H1 (cell line): ENCODE data around the gene VDAC2. TPM values are rescaled to one million over a fixed set of nuclear protein-coding genes. Genes with fewer than 3 reads are reported as not detected.

Experiments used
- CTCF ChIA-PET: fragments of 300-600 bp; sonication (Branson Sonifier 250); formaldehyde crosslinking; loops from one replicate; lab custom pipeline; 2021; ENCODE audit not compliant: partially characterized antibody; lab: Charles Lee
- POLR2A ChIA-PET: fragments of 300-600 bp; sonication (Branson Sonifier 250); formaldehyde crosslinking; loops from one replicate; lab custom pipeline; 2021; ENCODE audit warnings: inconsistent platforms; ENCODE audit not compliant: partially characterized antibody; lab: Charles Lee
- DNase-seq, 2 experiments: peaks; one replicate each; pipeline versions ENCODE4 v3.0.0 to v3.0.0-alpha.2; 2010 to 2022; ENCODE audit warnings: low spot score in 2 of 2, low read depth in 1 of 2, mixed read lengths in 1 of 2
- FAIRE-seq: peaks from 2 replicates; lab custom pipeline; 2011; peaks lifted over from hg19 to GRCh38; lab: Jason Lieb, UNC
- H2AFZ ChIP-seq: 2 replicates; pipeline ENCODE4 v1.8.1; 2012; ENCODE audit warnings: low read length, inconsistent platforms
- H2AK5ac ChIP-seq: 2 replicates; pipeline ENCODE4 v1.6.1; 2013; ENCODE audit warnings: low read depth, low read length
- H2BK120ac ChIP-seq: replicated peaks from 2 replicates; pipeline ENCODE3; 2013; ENCODE audit warnings: low read depth, low read length, inconsistent platforms
- H2BK12ac ChIP-seq: 2 replicates; pipeline ENCODE4 v1.6.1; 2013; ENCODE audit warnings: low read depth, low read length
- H2BK15ac ChIP-seq: 2 replicates; pipeline ENCODE4 v1.6.1; 2013; ENCODE audit warnings: low read length
- H2BK20ac ChIP-seq: 2 replicates; pipeline ENCODE4 v1.6.1; 2013; ENCODE audit warnings: low read length
- H2BK5ac ChIP-seq: 2 replicates; pipeline ENCODE4 v1.6.1; 2013; ENCODE audit warnings: low read depth, low read length
- H3K14ac ChIP-seq: 2 replicates; pipeline ENCODE4 v1.6.1; 2013; ENCODE audit warnings: inconsistent platforms; ENCODE audit not compliant: insufficient read length
- H3K18ac ChIP-seq: 2 replicates; pipeline ENCODE4 v1.6.1; 2013; ENCODE audit warnings: low read length; ENCODE audit errors: extremely low read depth
- H3K23ac ChIP-seq: 2 replicates; pipeline ENCODE4 v1.6.1; 2013; ENCODE audit warnings: inconsistent platforms; ENCODE audit not compliant: insufficient read length
- H3K23me2 ChIP-seq: 2 replicates; pipeline ENCODE4 v1.6.1; 2013; ENCODE audit warnings: low read depth, low read length
- H3K27ac ChIP-seq: 2 replicates; pipeline ENCODE4 v1.6.1; 2011; ENCODE audit warnings: low read depth, low read length, inconsistent platforms
- H3K27me3 ChIP-seq, 4 experiments: replicated peaks in 1 of 4; 1 replicate in 1 of 4; 2 replicates in 3 of 4; pipeline versions ENCODE4 v1.6.1 to v1.8.1; 2011 to 2013; ENCODE audit warnings: low read length in 3 of 4, mild to moderate bottlenecking in 3 of 4, inconsistent platforms in 2 of 4, mixed read lengths in 2 of 4, moderate library complexity in 1 of 4; ENCODE audit not compliant: control insufficient read depth in 3 of 4, insufficient read depth in 3 of 4; ENCODE audit errors: extremely low read depth in 1 of 4
- H3K36me3 ChIP-seq, 4 experiments: 2 replicates each; pipeline versions ENCODE4 v1.6.1 to v1.8.1; 2011 to 2013; ENCODE audit warnings: mild to moderate bottlenecking in 4 of 4, low read length in 3 of 4, moderate library complexity in 2 of 4, control low read depth in 1 of 4, inconsistent platforms in 1 of 4; ENCODE audit not compliant: insufficient read depth in 4 of 4, control insufficient read depth in 2 of 4
- H3K4ac ChIP-seq: replicated peaks from 2 replicates; pipeline ENCODE3; 2013; ENCODE audit warnings: low read length, low read depth, mixed read lengths, inconsistent platforms; ENCODE audit not compliant: insufficient read length
- H3K4me1 ChIP-seq, 4 experiments: replicated peaks in 1 of 4; 1 replicate in 1 of 4; 2 replicates in 3 of 4; pipeline versions ENCODE4 v1.6.1 to v1.8.1; 2011 to 2013; ENCODE audit warnings: low read length in 3 of 4, inconsistent platforms in 2 of 4, mixed read lengths in 1 of 4; ENCODE audit not compliant: insufficient read depth in 4 of 4, control insufficient read depth in 3 of 4
- H3K4me2 ChIP-seq, 2 experiments: 2 replicates each; pipeline versions ENCODE4 v1.6.1 to v1.8.1; 2011 to 2013; ENCODE audit warnings: low read depth in 2 of 2, low read length in 2 of 2, control low read depth in 1 of 2, inconsistent platforms in 1 of 2, mild to moderate bottlenecking in 1 of 2; ENCODE audit not compliant: insufficient read depth in 1 of 2
- H3K4me3 ChIP-seq, 4 experiments: fragments of 200-600, 300-600 bp in 1 of 4; sonication (generic), shearing (Covaris generic), sonication (Bioruptor Twin) in 1 of 4; 2 replicates each; pipeline versions ENCODE4 v1.5.1 to v1.8.1; 2011 to 2016; ENCODE audit warnings: low read length in 4 of 4, low read depth in 3 of 4, control low read depth in 2 of 4, inconsistent platforms in 2 of 4, mild to moderate bottlenecking in 2 of 4, mixed read lengths in 1 of 4, moderate library complexity in 1 of 4; ENCODE audit not compliant: insufficient read depth in 2 of 4; ENCODE audit errors: extremely low read depth in 1 of 4
- H3K56ac ChIP-seq: replicated peaks from 2 replicates; pipeline ENCODE3; 2013; ENCODE audit warnings: low read depth, mild to moderate bottlenecking, mixed read lengths, low read length, inconsistent platforms; ENCODE audit not compliant: insufficient read length
- H3K79me1 ChIP-seq: 2 replicates; pipeline ENCODE4 v1.6.1; 2013; ENCODE audit warnings: low read depth, low read length, control low read depth
- H3K79me2 ChIP-seq, 2 experiments: 2 replicates each; pipeline versions ENCODE4 v1.6.1 to v1.8.1; 2012 to 2013; ENCODE audit warnings: low read length in 2 of 2, mild to moderate bottlenecking in 2 of 2, inconsistent platforms in 1 of 2; ENCODE audit not compliant: insufficient read depth in 2 of 2, control insufficient read depth in 1 of 2
- H3K9ac ChIP-seq, 4 experiments: replicated peaks in 1 of 4; 1 replicate in 1 of 4; 2 replicates in 3 of 4; pipeline versions ENCODE4 v1.6.1 to v1.8.1; 2011 to 2013; ENCODE audit warnings: low read depth in 3 of 4, low read length in 3 of 4, control low read depth in 2 of 4, mild to moderate bottlenecking in 2 of 4, moderate library complexity in 2 of 4, inconsistent platforms in 1 of 4; ENCODE audit errors: extremely low read depth in 1 of 4
- H3K9me3 ChIP-seq, 2 experiments: 2 replicates each; pipeline versions ENCODE4 v1.6.1 to v1.8.1; 2012 to 2013; ENCODE audit warnings: mild to moderate bottlenecking in 2 of 2, moderate library complexity in 2 of 2, control low read depth in 1 of 2, inconsistent platforms in 1 of 2, low read depth in 1 of 2, low read length in 1 of 2, mixed read lengths in 1 of 2; ENCODE audit not compliant: insufficient read depth in 2 of 2
- H4K20me1 ChIP-seq, 2 experiments: replicated peaks in 1 of 2; 2 replicates each; pipeline versions ENCODE3 to v1.8.1; 2011 to 2013; ENCODE audit warnings: inconsistent platforms in 2 of 2, low read length in 2 of 2, mild to moderate bottlenecking in 1 of 2; ENCODE audit not compliant: insufficient read depth in 2 of 2, control insufficient read depth in 1 of 2
- H4K5ac ChIP-seq: 2 replicates; pipeline ENCODE4 v1.6.1; 2013; ENCODE audit warnings: low read length, low read depth, mixed read lengths, inconsistent platforms; ENCODE audit not compliant: insufficient read length
- H4K8ac ChIP-seq: 2 replicates; pipeline ENCODE4 v1.8.0; 2013; ENCODE audit warnings: mild to moderate bottlenecking, moderate library complexity, low read length, inconsistent platforms; ENCODE audit not compliant: insufficient read depth; ENCODE audit errors: extremely low read depth
- H4K91ac ChIP-seq: replicated peaks from 2 replicates; pipeline ENCODE3; 2013; ENCODE audit warnings: low read length, mixed read lengths, inconsistent platforms; ENCODE audit not compliant: insufficient read length
- BCL11A ChIP-seq, 2 experiments: IDR thresholded peaks; one replicate each; pipeline ENCODE4 v1.6.1; 2011; ENCODE audit warnings: low read depth in 2 of 2, low read length in 2 of 2, mild to moderate bottlenecking in 2 of 2
- CREB1 ChIP-seq: IDR thresholded peaks from 2 replicates; pipeline ENCODE4 v1.6.1; 2012; ENCODE audit warnings: inconsistent platforms
- EZH2 ChIP-seq: fragments of 200-600 bp; sonication (generic); IDR thresholded peaks from 2 replicates; pipeline ENCODE4 v1.7.1; 2012; ENCODE audit warnings: low read depth, mild to moderate bottlenecking, moderate library complexity, low read length, inconsistent platforms; ENCODE audit not compliant: severe bottlenecking
- GTF2F1 ChIP-seq: IDR thresholded peaks from 2 replicates; pipeline ENCODE4 v1.6.1; 2012; ENCODE audit warnings: low read depth, low read length, improper control_type of control experiment, borderline replicate concordance
- KDM1A ChIP-seq: fragments of 200-600, 300-600 bp; sonication (generic); IDR thresholded peaks from 2 replicates; pipeline ENCODE4 v1.7.1; 2016; ENCODE audit warnings: mild to moderate bottlenecking, low read length, borderline replicate concordance
- RAD21 ChIP-seq, 2 experiments: IDR thresholded peaks in 1 of 2; conservative IDR thresholded peaks in 1 of 2; 2 replicates each; pipeline ENCODE4 v1.6.1; 2011; ENCODE audit warnings: low read depth in 2 of 2, low read length in 2 of 2, improper control_type of control experiment in 1 of 2, inconsistent platforms in 1 of 2, mild to moderate bottlenecking in 1 of 2, moderate library complexity in 1 of 2
- RBBP5 ChIP-seq: IDR thresholded peaks from 2 replicates; pipeline ENCODE4 v1.7.1; 2012; ENCODE audit warnings: low read depth, mild to moderate bottlenecking, inconsistent platforms, low read length, moderate library complexity, borderline replicate concordance
- SIRT6 ChIP-seq: IDR thresholded peaks from one replicate; pipeline ENCODE4 v1.7.1; 2012; ENCODE audit warnings: low read length, inconsistent platforms
- SIX5 ChIP-seq: IDR thresholded peaks from 2 replicates; pipeline ENCODE4 v1.6.1; 2011; ENCODE audit warnings: mild to moderate bottlenecking, low read depth, low read length
- SRF ChIP-seq: IDR thresholded peaks from 2 replicates; pipeline ENCODE4 v1.6.1; 2011; ENCODE audit warnings: mild to moderate bottlenecking, low read depth, low read length, moderate library complexity
- YY1 ChIP-seq: IDR thresholded peaks from 2 replicates; pipeline ENCODE4 v1.6.1; 2011; ENCODE audit warnings: low read depth, mild to moderate bottlenecking, low read length
- WGBS, 2 experiments: shearing (Covaris generic) in 1 of 2; methylation state at CpG; one replicate each; pipeline versions ENCODE4 v1.1.6 to v1.1.7; 2013 to 2015; ENCODE audit warnings: low lambda C conversion rate in 2 of 2, mixed read lengths in 2 of 2, inconsistent platforms in 1 of 2, low coverage in 1 of 2, missing lambda C conversion rate in 1 of 2; ENCODE audit not compliant: insufficient replicate concordance in 2 of 2, insufficient coverage in 1 of 2, insufficient read length in 1 of 2; ENCODE audit errors: extremely low coverage in 1 of 2, missing lambda C conversion rate in 1 of 2; 5-methylcytosine and 5-hydroxymethylcytosine counted together
- polyA plus RNA-seq, 7 experiments: library from polyadenylated mRNA; depleted of rRNA in 3 of 7; stranded (reverse) in 5 of 7; unstranded in 2 of 7; fragments of >200 nt in 5 of 7; fragments of 200-250 nt in 2 of 7; gene quantifications; 1 replicate in 5 of 7; 2 replicates in 1 of 7; 4 replicates in 1 of 7; pipeline versions ENCODE4 v1.2.1 to v1.2.3, GENCODE V29; 2011 to 2013; ENCODE audit warnings: missing spikeins in 2 of 7, mixed read lengths in 2 of 7
- total RNA-seq: library from RNA; stranded (reverse); fragmentation: NEBNext Ultra II Directional; extraction: Animal tissue kit (Norgen Biotek cat#: 25700); gene quantifications from 2 replicates; pipeline ENCODE4 v1.2.1, GENCODE V29; 2021
- TF ChIP-seq, protein P1 (sequence below): IDR thresholded peaks from 2 replicates; pipeline ENCODE4 v1.6.1; 2011; ENCODE audit warnings: low read length, improper control_type of control experiment

The VDAC2 gene
- total and polyA plus RNA-seq, 2 of the 8 experiments (the other 6 are each of a cell fraction or from before 2014, with no cell fraction given), result 89.8 to 284 TPM

DNA sequence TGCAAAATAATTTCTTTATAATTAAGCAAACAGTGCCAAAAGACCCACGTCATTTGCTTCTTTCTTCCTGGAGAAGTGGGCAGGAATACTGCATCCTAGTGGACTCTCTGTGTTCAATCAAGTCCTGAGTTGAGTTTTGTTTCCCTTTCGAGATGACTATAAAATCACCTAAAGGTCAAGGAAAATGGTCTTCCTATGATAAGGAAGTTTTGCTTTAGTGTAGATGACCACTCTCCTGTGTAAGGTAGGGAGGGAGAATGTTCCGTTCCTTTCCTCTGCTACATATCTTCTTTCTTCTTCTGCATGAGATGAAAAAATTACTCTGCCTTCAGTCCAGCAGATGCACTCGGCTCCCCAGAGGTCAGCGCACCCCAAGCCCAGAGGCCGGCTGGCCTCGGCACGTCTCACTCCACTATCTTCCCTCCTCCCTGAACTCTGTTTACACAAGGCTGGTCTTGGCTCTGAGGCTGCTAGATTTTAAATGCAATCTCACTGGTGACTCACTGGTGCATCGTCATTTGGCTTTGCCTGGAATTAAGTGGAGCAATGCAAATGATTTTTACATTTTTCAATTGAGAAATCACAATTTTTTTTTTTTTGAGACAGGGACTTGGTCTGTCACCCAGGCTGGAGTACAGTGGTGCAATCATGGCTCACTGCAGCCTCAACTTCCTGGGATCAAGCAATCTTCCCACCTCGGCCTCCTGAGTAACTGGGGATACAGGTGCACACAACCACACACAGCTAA lies 18.6 kb upstream of the VDAC2 start:
- Histone ChIP-seq H4K20me1 (no peaks in the 10 kb centered on the region), H3K4me3 (no peak overlapping the region), H4K91ac (no peak overlapping the region), H3K23ac (no peak overlapping the region), H3K79me2 (no peaks in the 10 kb centered on the region), H4K8ac (no peak overlapping the region), H3K9me3 (no peaks in the 10 kb centered on the region), H3K14ac (no peak overlapping the region), H3K9ac (no peak overlapping the region), H3K79me1 (no peaks in the 10 kb centered on the region), H2BK15ac (no peak overlapping the region), H2AFZ (no peak overlapping the region), H4K5ac (no peak overlapping the region), H3K27ac (no peak overlapping the region), H3K18ac (no peak overlapping the region), H2AK5ac (no peak overlapping the region), H3K4me1 (peaks cover 0 to 10% (median 7%) of the 10 kb centered on the region in 4 experiments; a peak in 4 of 7 replicates), H3K23me2 (no peaks in the 10 kb centered on the region), H2BK120ac (no peak overlapping the region), H3K56ac (no peak overlapping the region), H3K36me3 (no peaks in the 10 kb centered on the region), H2BK5ac (no peak overlapping the region), H2BK12ac (no peak overlapping the region), H3K27me3 (no peaks in the 10 kb centered on the region), H2BK20ac (no peak overlapping the region), H3K4ac (no peak overlapping the region), H3K4me2 (no peak overlapping the region)
- DNase-seq, result no peak
- WGBS, 2 experiments, result 86% methylated on average over 10 of the region's 10 CpGs; no CpG with 5 or more reads in 1 of the 2 experiments
- CTCF ChIA-PET, result interaction anchor here (2.3 to 10.5 kb wide), 3 partner anchors 16 to 40 kb away, joined by 7 to 209 read pairs (median 15); partner anchors contain the start of genes COMTD1 and VDAC2
- no peak for FAIRE-seq
- POLR2A ChIA-PET, result interaction anchor here (1.0 to 36.7 kb wide), 3 partner anchors 12 to 36 kb away, joined by 3 to 801 read pairs (median 34); partner anchors contain the start of genes COMTD1 and VDAC2
- TF ChIP-seq, protein P1, sequence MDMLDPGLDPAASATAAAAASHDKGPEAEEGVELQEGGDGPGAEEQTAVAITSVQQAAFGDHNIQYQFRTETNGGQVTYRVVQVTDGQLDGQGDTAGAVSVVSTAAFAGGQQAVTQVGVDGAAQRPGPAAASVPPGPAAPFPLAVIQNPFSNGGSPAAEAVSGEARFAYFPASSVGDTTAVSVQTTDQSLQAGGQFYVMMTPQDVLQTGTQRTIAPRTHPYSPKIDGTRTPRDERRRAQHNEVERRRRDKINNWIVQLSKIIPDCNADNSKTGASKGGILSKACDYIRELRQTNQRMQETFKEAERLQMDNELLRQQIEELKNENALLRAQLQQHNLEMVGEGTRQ, result no peak
- TF ChIP-seq RAD21 (IDR thresholded peaks at IDR 0.05 in 1 of 2, conservative IDR thresholded peaks at IDR 0.05 in 1 of 2; ENCODE audit: low read depth in 2 of 2, low read length in 2 of 2), result no peak
- no peak for TF ChIP-seq YY1
- no peak for TF ChIP-seq CREB1
- no peak for TF ChIP-seq BCL11A (IDR thresholded peaks at IDR 0.05; ENCODE audit: low read depth in 2 of 2, low read length in 2 of 2)
- TF ChIP-seq GTF2F1, result no peak
- no peak for TF ChIP-seq SIRT6
- TF ChIP-seq SRF, result no peak
- no peak for TF ChIP-seq KDM1A
- TF ChIP-seq RBBP5, result no peak
- TF ChIP-seq EZH2, result no peak
- TF ChIP-seq SIX5, result no peak
